Measurements from ENCODE around the gene DNAAF5.

The DNAAF5 gene

GRCh38 chr7:761101-761500 is 34.6 kb downstream of the DNAAF5 start:
- peaks cover 4% of the 10 kb centered on the region for H3K79me1 ChIP-seq (ENCODE audit: low read depth, low read length)
- no peak overlapping the region for H2AFZ ChIP-seq (ENCODE audit: low read length)
- peaks cover 43 to 92% of the 10 kb centered on the region in 2 donors for H3K36me3 ChIP-seq (replicated peaks in 1 of 2; ENCODE audit: control insufficient read depth in 2 of 2, insufficient read depth in 2 of 2, low read length in 2 of 2)
- H2BK12ac ChIP-seq (ENCODE audit: low read length): no peak overlapping the region
- no peaks in the 10 kb centered on the region for H3K27me3 ChIP-seq (ENCODE audit: control insufficient read depth in 3 of 3, insufficient read depth in 3 of 3, low read depth in 1 of 3, low read length in 3 of 3)
- no peak overlapping the region for H3K27ac ChIP-seq (replicated peaks; ENCODE audit: low read length)
- H3K4me2 ChIP-seq (ENCODE audit: insufficient read depth, low read length, poor library complexity, severe bottlenecking): no peak overlapping the region
- no peak overlapping the region for H2BK120ac ChIP-seq (ENCODE audit: low read depth, low read length)
- no peak overlapping the region for H2BK5ac ChIP-seq (ENCODE audit: low read length)
- H4K8ac ChIP-seq (ENCODE audit: low read depth, low read length): no peak overlapping the region
- no peak overlapping the region for H3K4me3 ChIP-seq (ENCODE audit: low read length in 2 of 2)
- H3K9me3 ChIP-seq (replicated peaks in 1 of 2; ENCODE audit: control insufficient read depth in 2 of 2, insufficient read depth in 1 of 2, low read depth in 1 of 2, low read length in 2 of 2): peaks cover 3 to 6% of the 10 kb centered on the region in 2 donors
- no peak overlapping the region for H2AK5ac ChIP-seq (ENCODE audit: low read depth, low read length)
- no peak overlapping the region for H3K14ac ChIP-seq (ENCODE audit: low read length)
- H3K23ac ChIP-seq (ENCODE audit: low read depth, low read length, poor library complexity): no peak overlapping the region
- H2BK15ac ChIP-seq (ENCODE audit: low read length): no peak overlapping the region
- no peak for DNase-seq (ENCODE audit: low spot score)
- H3K18ac ChIP-seq (ENCODE audit: low read length): no peak overlapping the region
- H3K4ac ChIP-seq (ENCODE audit: low read length): no peak overlapping the region
- no peak overlapping the region for H3K9ac ChIP-seq (ENCODE audit: low read depth, low read length, poor library complexity)
- H4K91ac ChIP-seq (ENCODE audit: low read depth, low read length, poor library complexity): no peak overlapping the region
- H3K4me1 ChIP-seq (ENCODE audit: control insufficient read depth in 2 of 2, insufficient read depth in 1 of 2, low read depth in 1 of 2, low read length in 2 of 2): no peaks in the 10 kb centered on the region
- no CpG with 5 or more reads among the region's 12 CpGs for WGBS, 2 donors (ENCODE audit: extremely low coverage in 2 of 2, insufficient read length in 2 of 2, insufficient replicate concordance in 1 of 2)

- Histone ChIP-seq H2AK5ac (ENCODE audit: low read depth, low read length) (no peak overlapping the region), H3K4me3 (ENCODE audit: low read length in 2 of 2) (no peak overlapping the region), H3K14ac (ENCODE audit: low read length) (no peak overlapping the region), H2BK5ac (ENCODE audit: low read length) (no peak overlapping the region), H2BK12ac (ENCODE audit: low read length) (no peak overlapping the region), H2BK15ac (ENCODE audit: low read length) (no peak overlapping the region), H3K27ac (replicated peaks; ENCODE audit: low read length) (no peak overlapping the region), H2BK120ac (ENCODE audit: low read depth, low read length) (no peak overlapping the region), H3K18ac (ENCODE audit: low read length) (no peak overlapping the region), H3K4me2 (ENCODE audit: insufficient read depth, low read length, poor library complexity, severe bottlenecking) (no peak overlapping the region), H3K23ac (ENCODE audit: low read depth, low read length, poor library complexity) (no peak overlapping the region), H3K9ac (ENCODE audit: low read depth, low read length, poor library complexity) (no peak overlapping the region), H3K27me3 (ENCODE audit: control insufficient read depth in 3 of 3, insufficient read depth in 3 of 3, low read depth in 1 of 3, low read length in 3 of 3) (no peaks in the 10 kb centered on the region), H3K36me3 (replicated peaks in 1 of 2; ENCODE audit: control insufficient read depth in 2 of 2, insufficient read depth in 2 of 2, low read length in 2 of 2) (peaks cover 42 to 92% of the 10 kb centered on the region in 2 donors), H3K9me3 (replicated peaks in 1 of 2; ENCODE audit: control insufficient read depth in 2 of 2, insufficient read depth in 1 of 2, low read depth in 1 of 2, low read length in 2 of 2) (peaks cover 5 to 6% of the 10 kb centered on the region in 2 donors), H3K4me1 (ENCODE audit: control insufficient read depth in 2 of 2, insufficient read depth in 1 of 2, low read depth in 1 of 2, low read length in 2 of 2) (no peaks in the 10 kb centered on the region), H4K91ac (ENCODE audit: low read depth, low read length, poor library complexity) (no peak overlapping the region), H4K8ac (ENCODE audit: low read depth, low read length) (no peak overlapping the region), H3K4ac (ENCODE audit: low read length) (no peak overlapping the region), H3K79me1 (ENCODE audit: low read depth, low read length) (peaks cover 4% of the 10 kb centered on the region), H2AFZ (ENCODE audit: low read length) (no peak overlapping the region)
- no peak for DNase-seq (ENCODE audit: low spot score)
- WGBS, 2 donors (ENCODE audit: extremely low coverage in 2 of 2, insufficient read length in 2 of 2, insufficient replicate concordance in 1 of 2): no CpG with 5 or more reads among the region's 11 CpGs
Measured at GRCh38 chr7:761631-762030, 35.1 kb downstream of the DNAAF5 start.

- no peak overlapping the region for H2AK5ac ChIP-seq (ENCODE audit: low read depth, low read length)
- peaks cover 2% of the 10 kb centered on the region for H3K79me1 ChIP-seq (ENCODE audit: low read depth, low read length)
- WGBS, 2 donors (ENCODE audit: extremely low coverage in 2 of 2, insufficient read length in 2 of 2, insufficient replicate concordance in 1 of 2): no CpG with 5 or more reads among the region's 5 CpGs
- no peak overlapping the region for H2BK12ac ChIP-seq (ENCODE audit: low read length)
- no peak overlapping the region for H3K18ac ChIP-seq (ENCODE audit: low read length)
- H2BK5ac ChIP-seq (ENCODE audit: low read length): no peak overlapping the region
- no peak overlapping the region for H2BK120ac ChIP-seq (ENCODE audit: low read depth, low read length)
- no peak overlapping the region for H3K4me2 ChIP-seq (ENCODE audit: insufficient read depth, low read length, poor library complexity, severe bottlenecking)
- no peaks in the 10 kb centered on the region for H3K27me3 ChIP-seq (ENCODE audit: control insufficient read depth in 3 of 3, insufficient read depth in 3 of 3, low read depth in 1 of 3, low read length in 3 of 3)
- no peak overlapping the region for H4K91ac ChIP-seq (ENCODE audit: low read depth, low read length, poor library complexity)
- H3K14ac ChIP-seq (ENCODE audit: low read length): no peak overlapping the region
- no peak overlapping the region for H3K27ac ChIP-seq (replicated peaks; ENCODE audit: low read length)
- H3K9ac ChIP-seq (ENCODE audit: low read depth, low read length, poor library complexity): no peak overlapping the region
- no peak for DNase-seq (ENCODE audit: low spot score)
- peaks cover 5 to 6% of the 10 kb centered on the region in 2 donors for H3K9me3 ChIP-seq (replicated peaks in 1 of 2; ENCODE audit: control insufficient read depth in 2 of 2, insufficient read depth in 1 of 2, low read depth in 1 of 2, low read length in 2 of 2)
- H2BK15ac ChIP-seq (ENCODE audit: low read length): no peak overlapping the region
- no peak overlapping the region for H4K8ac ChIP-seq (ENCODE audit: low read depth, low read length)
- H3K4me1 ChIP-seq (ENCODE audit: control insufficient read depth in 2 of 2, insufficient read depth in 1 of 2, low read depth in 1 of 2, low read length in 2 of 2): no peaks in the 10 kb centered on the region
- H3K4me3 ChIP-seq (ENCODE audit: low read length in 2 of 2): no peak overlapping the region
- H3K23ac ChIP-seq (ENCODE audit: low read depth, low read length, poor library complexity): no peak overlapping the region
- no peak overlapping the region for H3K4ac ChIP-seq (ENCODE audit: low read length)
- H3K36me3 ChIP-seq (replicated peaks in 1 of 2; ENCODE audit: control insufficient read depth in 2 of 2, insufficient read depth in 2 of 2, low read length in 2 of 2): peaks cover 37 to 90% of the 10 kb centered on the region in 2 donors
- no peak overlapping the region for H2AFZ ChIP-seq (ENCODE audit: low read length)
Measured at GRCh38 chr7:762885-763284, 36.4 kb downstream of the DNAAF5 start.

- peak overlapping the region; percentile 38 for H3K14ac ChIP-seq (ENCODE audit: low read length)
- no peak overlapping the region for H4K91ac ChIP-seq (ENCODE audit: low read depth, low read length, poor library complexity)
- H3K4me3 ChIP-seq (ENCODE audit: low read length in 2 of 2): no peak overlapping the region
- DNase-seq (ENCODE audit: low spot score): no peak
- H3K27ac ChIP-seq (replicated peaks; ENCODE audit: low read length): no peak overlapping the region
- H2BK5ac ChIP-seq (ENCODE audit: low read length): no peak overlapping the region
- no peaks in the 10 kb centered on the region for H3K27me3 ChIP-seq (ENCODE audit: control insufficient read depth in 3 of 3, insufficient read depth in 3 of 3, low read depth in 1 of 3, low read length in 3 of 3)
- no peak overlapping the region for H4K8ac ChIP-seq (ENCODE audit: low read depth, low read length)
- no CpG with 5 or more reads among the region's 19 CpGs for WGBS, 2 donors (ENCODE audit: extremely low coverage in 2 of 2, insufficient read length in 2 of 2, insufficient replicate concordance in 1 of 2)
- H3K79me1 ChIP-seq (ENCODE audit: low read depth, low read length): peaks cover 2% of the 10 kb centered on the region
- H2BK15ac ChIP-seq (ENCODE audit: low read length): no peak overlapping the region
- H3K4ac ChIP-seq (ENCODE audit: low read length): no peak overlapping the region
- no peak overlapping the region for H2AFZ ChIP-seq (ENCODE audit: low read length)
- H3K4me1 ChIP-seq (ENCODE audit: control insufficient read depth in 2 of 2, insufficient read depth in 1 of 2, low read depth in 1 of 2, low read length in 2 of 2): no peaks in the 10 kb centered on the region
- H3K9me3 ChIP-seq (replicated peaks in 1 of 2; ENCODE audit: control insufficient read depth in 2 of 2, insufficient read depth in 1 of 2, low read depth in 1 of 2, low read length in 2 of 2): peaks cover 5 to 6% of the 10 kb centered on the region in 2 donors
- H2AK5ac ChIP-seq (ENCODE audit: low read depth, low read length): no peak overlapping the region
- no peak overlapping the region for H2BK12ac ChIP-seq (ENCODE audit: low read length)
- H3K23ac ChIP-seq (ENCODE audit: low read depth, low read length, poor library complexity): no peak overlapping the region
- no peak overlapping the region for H3K18ac ChIP-seq (ENCODE audit: low read length)
- H3K9ac ChIP-seq (ENCODE audit: low read depth, low read length, poor library complexity): peak overlapping the region; percentile 60
- peaks cover 38 to 93% of the 10 kb centered on the region in 2 donors for H3K36me3 ChIP-seq (replicated peaks in 1 of 2; ENCODE audit: control insufficient read depth in 2 of 2, insufficient read depth in 2 of 2, low read length in 2 of 2)
- no peak overlapping the region for H3K4me2 ChIP-seq (ENCODE audit: insufficient read depth, low read length, poor library complexity, severe bottlenecking)
- no peak overlapping the region for H2BK120ac ChIP-seq (ENCODE audit: low read depth, low read length)
Measured at GRCh38 chr7:763762-764161, 37.3 kb downstream of the DNAAF5 start.

Data from neuronal stem cell (in vitro differentiated cells).